ENCODE measurements around the gene ADAMTS1. TPM values are rescaled to one million over a fixed set of nuclear protein-coding genes. Genes with fewer than 3 reads are reported as not detected.

The ADAMTS1 gene
- total and polyA plus RNA-seq, 8 donors = 12.2 to 268 (median 49.6) TPM

GRCh38 chr21:26819740-26820324, 25.4 kb downstream of the ADAMTS1 start:
- TF ChIP-seq EP300 (IDR thresholded peaks at IDR 0.05) (no peak), POLR2AphosphoS5 (IDR thresholded peaks at IDR 0.05) (no peak), POLR2A (IDR thresholded peaks at IDR 0.05) (no peak)
- TF ChIP-seq, protein P1, sequence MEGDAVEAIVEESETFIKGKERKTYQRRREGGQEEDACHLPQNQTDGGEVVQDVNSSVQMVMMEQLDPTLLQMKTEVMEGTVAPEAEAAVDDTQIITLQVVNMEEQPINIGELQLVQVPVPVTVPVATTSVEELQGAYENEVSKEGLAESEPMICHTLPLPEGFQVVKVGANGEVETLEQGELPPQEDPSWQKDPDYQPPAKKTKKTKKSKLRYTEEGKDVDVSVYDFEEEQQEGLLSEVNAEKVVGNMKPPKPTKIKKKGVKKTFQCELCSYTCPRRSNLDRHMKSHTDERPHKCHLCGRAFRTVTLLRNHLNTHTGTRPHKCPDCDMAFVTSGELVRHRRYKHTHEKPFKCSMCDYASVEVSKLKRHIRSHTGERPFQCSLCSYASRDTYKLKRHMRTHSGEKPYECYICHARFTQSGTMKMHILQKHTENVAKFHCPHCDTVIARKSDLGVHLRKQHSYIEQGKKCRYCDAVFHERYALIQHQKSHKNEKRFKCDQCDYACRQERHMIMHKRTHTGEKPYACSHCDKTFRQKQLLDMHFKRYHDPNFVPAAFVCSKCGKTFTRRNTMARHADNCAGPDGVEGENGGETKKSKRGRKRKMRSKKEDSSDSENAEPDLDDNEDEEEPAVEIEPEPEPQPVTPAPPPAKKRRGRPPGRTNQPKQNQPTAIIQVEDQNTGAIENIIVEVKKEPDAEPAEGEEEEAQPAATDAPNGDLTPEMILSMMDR (IDR thresholded peaks at IDR 0.05) = no peak
- WGBS, 5 donors = 80 to 89% (median 81%) methylated on average over 3 of the region's 3 CpGs
- no peak overlapping the region for H3K4me3 ChIP-seq
- no peaks in the 10 kb centered on the region for H3K27me3 ChIP-seq
- intact Hi-C loops (cut with DNase I; ENCODE audit: low total_unique reads) = no loop called here
- no peak overlapping the region for H3K27ac ChIP-seq
- no peak for DNase-seq
- no peaks in the 10 kb centered on the region for H3K36me3 ChIP-seq
- peaks cover 0 to 5% (median 2%) of the 10 kb centered on the region in 4 donors for H3K4me1 ChIP-seq
- H3K9me3 ChIP-seq = no peaks in the 10 kb centered on the region

- no peak overlapping the region for H3K4me3 ChIP-seq
- H3K36me3 ChIP-seq = no peaks in the 10 kb centered on the region
- no peak for DNase-seq
- TF ChIP-seq EP300 (IDR thresholded peaks at IDR 0.05) (no peak), POLR2A (IDR thresholded peaks at IDR 0.05) (no peak), POLR2AphosphoS5 (IDR thresholded peaks at IDR 0.05) (no peak)
- TF ChIP-seq, protein P1 (IDR thresholded peaks at IDR 0.05) = no peak
- H3K27ac ChIP-seq = no peak overlapping the region
- H3K4me1 ChIP-seq = peaks cover 0 to 5% (median 2%) of the 10 kb centered on the region in 4 donors
- H3K27me3 ChIP-seq = no peaks in the 10 kb centered on the region
- H3K9me3 ChIP-seq = no peaks in the 10 kb centered on the region
- intact Hi-C loops (cut with DNase I; ENCODE audit: low total_unique reads) = no loop called here
- 74 to 92% (median 77%) methylated on average over 2 of the region's 2 CpGs for WGBS, 5 donors
Observed at GRCh38 chr21:26818906-26819305, 26.3 kb downstream of the ADAMTS1 start.

- TF ChIP-seq, protein P1 (IDR thresholded peaks at IDR 0.05) = no peak
- TF ChIP-seq POLR2AphosphoS5 (IDR thresholded peaks at IDR 0.05) (no peak), EP300 (IDR thresholded peaks at IDR 0.05) (no peak), POLR2A (IDR thresholded peaks at IDR 0.05) (no peak)
- DNase-seq = peak in 1 of 2 donors; percentile 41
- peaks cover 0 to 7% (median 2%) of the 10 kb centered on the region in 4 donors for H3K4me1 ChIP-seq
- H3K36me3 ChIP-seq = no peaks in the 10 kb centered on the region
- no peaks in the 10 kb centered on the region for H3K9me3 ChIP-seq
- H3K4me3 ChIP-seq = no peak overlapping the region
- intact Hi-C loops (cut with DNase I; ENCODE audit: low total_unique reads) = no loop called here
- H3K27ac ChIP-seq = no peak overlapping the region
- no peaks in the 10 kb centered on the region for H3K27me3 ChIP-seq
Observed at GRCh38 chr21:26815197-26815596, 30.0 kb downstream of the ADAMTS1 start.

GRCh38 chr21:26814386-26814785, 30.8 kb downstream of the ADAMTS1 start:
- no peaks in the 10 kb centered on the region for H3K27me3 ChIP-seq
- no peak for TF ChIP-seq POLR2AphosphoS5 (IDR thresholded peaks at IDR 0.05)
- no peak for TF ChIP-seq EP300 (IDR thresholded peaks at IDR 0.05)
- TF ChIP-seq, protein P1 (IDR thresholded peaks at IDR 0.05) = no peak
- no peak for TF ChIP-seq POLR2A (IDR thresholded peaks at IDR 0.05)
- no peaks in the 10 kb centered on the region for H3K36me3 ChIP-seq
- WGBS, 5 donors = 1 to 65% (median 13%) methylated on average over 1 of the region's 1 CpG
- no peak overlapping the region for H3K27ac ChIP-seq
- peaks cover 0 to 7% (median 2%) of the 10 kb centered on the region in 4 donors for H3K4me1 ChIP-seq
- no peak overlapping the region for H3K4me3 ChIP-seq
- DNase-seq = no peak
- no peaks in the 10 kb centered on the region for H3K9me3 ChIP-seq
- intact Hi-C loops (cut with DNase I; ENCODE audit: low total_unique reads) = no loop called here

Measured in stomach (tissue), 9 donors.